IMR-90 (cell line): ENCODE data around the gene NELFE.
"Not testable (repeated sequence)": the region's sequence is repeated elsewhere in the genome, so short reads cannot be mapped to it uniquely, and the experiment has no call there.

Source experiments
- BHLHE40 ChIP-seq: fragments of 150-350 bp; IDR thresholded peaks from 2 replicates; pipeline ENCODE4 v1.6.1; 2016; ENCODE audit warnings: mild to moderate bottlenecking, low read depth, low read length
- POLR2A ChIP-seq: IDR thresholded peaks from 2 replicates; pipeline ENCODE4 v1.6.1; 2012; ENCODE audit warnings: mild to moderate bottlenecking, low read depth, low read length
- RAD21 ChIP-seq: IDR thresholded peaks from 2 replicates; pipeline ENCODE4 v1.6.1; 2012; ENCODE audit warnings: low read length, improper control_type of control experiment
- RCOR1 ChIP-seq: IDR thresholded peaks from 2 replicates; pipeline ENCODE4 v1.6.1; 2012; ENCODE audit warnings: mild to moderate bottlenecking, low read length, improper control_type of control experiment; ENCODE audit not compliant: insufficient replicate concordance
- SMC3 ChIP-seq: fragments of 150-350 bp; IDR thresholded peaks from 2 replicates; pipeline ENCODE4 v1.6.1; 2016; ENCODE audit warnings: low read depth, mild to moderate bottlenecking, antibody characterized with exemption, low read length, moderate library complexity
- TF ChIP-seq, protein P1 (sequence below): conservative IDR thresholded peaks from 2 replicates; pipeline ENCODE4 v1.5.1; 2012; ENCODE audit warnings: mild to moderate bottlenecking, low read depth, low read length, improper control_type of control experiment
- TF ChIP-seq, protein P2 (sequence below): fragments of 150-350 bp; IDR thresholded peaks from 2 replicates; pipeline ENCODE4 v1.6.1; 2016; ENCODE audit warnings: low read depth, mild to moderate bottlenecking, low read length, moderate library complexity, borderline replicate concordance

DNA sequence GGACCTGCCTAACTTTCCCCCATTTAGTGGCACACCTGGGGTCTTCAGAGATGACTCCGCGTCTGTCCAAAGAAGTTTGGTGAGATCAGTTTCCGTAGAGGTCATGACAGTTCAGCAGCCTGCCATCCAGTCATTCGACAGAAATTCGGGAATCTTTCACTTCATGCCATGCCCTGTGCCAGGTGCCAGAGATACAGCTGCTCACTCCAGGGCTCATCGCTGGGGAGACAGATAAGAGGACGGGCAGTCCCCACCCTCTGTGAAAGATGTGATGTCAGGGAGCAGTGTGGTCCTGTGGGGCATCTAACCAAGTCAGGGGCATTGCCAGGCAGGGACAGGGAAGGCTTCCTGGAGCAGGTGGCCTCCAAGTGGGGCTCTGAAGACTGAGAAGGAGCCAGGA lies 44.5 kb upstream of the NELFE start:
- TF ChIP-seq, protein P1, sequence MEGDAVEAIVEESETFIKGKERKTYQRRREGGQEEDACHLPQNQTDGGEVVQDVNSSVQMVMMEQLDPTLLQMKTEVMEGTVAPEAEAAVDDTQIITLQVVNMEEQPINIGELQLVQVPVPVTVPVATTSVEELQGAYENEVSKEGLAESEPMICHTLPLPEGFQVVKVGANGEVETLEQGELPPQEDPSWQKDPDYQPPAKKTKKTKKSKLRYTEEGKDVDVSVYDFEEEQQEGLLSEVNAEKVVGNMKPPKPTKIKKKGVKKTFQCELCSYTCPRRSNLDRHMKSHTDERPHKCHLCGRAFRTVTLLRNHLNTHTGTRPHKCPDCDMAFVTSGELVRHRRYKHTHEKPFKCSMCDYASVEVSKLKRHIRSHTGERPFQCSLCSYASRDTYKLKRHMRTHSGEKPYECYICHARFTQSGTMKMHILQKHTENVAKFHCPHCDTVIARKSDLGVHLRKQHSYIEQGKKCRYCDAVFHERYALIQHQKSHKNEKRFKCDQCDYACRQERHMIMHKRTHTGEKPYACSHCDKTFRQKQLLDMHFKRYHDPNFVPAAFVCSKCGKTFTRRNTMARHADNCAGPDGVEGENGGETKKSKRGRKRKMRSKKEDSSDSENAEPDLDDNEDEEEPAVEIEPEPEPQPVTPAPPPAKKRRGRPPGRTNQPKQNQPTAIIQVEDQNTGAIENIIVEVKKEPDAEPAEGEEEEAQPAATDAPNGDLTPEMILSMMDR = not testable (repeated sequence)
- not testable (repeated sequence) for TF ChIP-seq RAD21, BHLHE40, POLR2A, RCOR1, SMC3
- TF ChIP-seq, protein P2, sequence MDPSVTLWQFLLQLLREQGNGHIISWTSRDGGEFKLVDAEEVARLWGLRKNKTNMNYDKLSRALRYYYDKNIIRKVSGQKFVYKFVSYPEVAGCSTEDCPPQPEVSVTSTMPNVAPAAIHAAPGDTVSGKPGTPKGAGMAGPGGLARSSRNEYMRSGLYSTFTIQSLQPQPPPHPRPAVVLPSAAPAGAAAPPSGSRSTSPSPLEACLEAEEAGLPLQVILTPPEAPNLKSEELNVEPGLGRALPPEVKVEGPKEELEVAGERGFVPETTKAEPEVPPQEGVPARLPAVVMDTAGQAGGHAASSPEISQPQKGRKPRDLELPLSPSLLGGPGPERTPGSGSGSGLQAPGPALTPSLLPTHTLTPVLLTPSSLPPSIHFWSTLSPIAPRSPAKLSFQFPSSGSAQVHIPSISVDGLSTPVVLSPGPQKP = not testable (repeated sequence)
